Epithelial cell of esophagus (primary cell): ENCODE measurements around the gene MEX3A.
"Not testable (repeated sequence)": the region's sequence is repeated elsewhere in the genome, so short reads cannot be mapped to it uniquely, and the experiment has no call there.

Experiments used
- DNase-seq: peaks from one replicate; pipeline ENCODE4 v3.0.0; 2010; ENCODE audit warnings: low read depth
- H3K4me3 ChIP-seq: 2 replicates; pipeline ENCODE4 v1.5.1; 2011; ENCODE audit warnings: mild to moderate bottlenecking, low read length, control low read depth
- TF ChIP-seq, protein P1 (sequence below): IDR thresholded peaks from 2 replicates; pipeline ENCODE4 v1.5.1; 2011; ENCODE audit warnings: low read depth, mild to moderate bottlenecking, low read length, control low read depth, inconsistent platforms; ENCODE audit not compliant: insufficient read depth; ENCODE audit errors: missing control alignments

MEX3A gene

DNA sequence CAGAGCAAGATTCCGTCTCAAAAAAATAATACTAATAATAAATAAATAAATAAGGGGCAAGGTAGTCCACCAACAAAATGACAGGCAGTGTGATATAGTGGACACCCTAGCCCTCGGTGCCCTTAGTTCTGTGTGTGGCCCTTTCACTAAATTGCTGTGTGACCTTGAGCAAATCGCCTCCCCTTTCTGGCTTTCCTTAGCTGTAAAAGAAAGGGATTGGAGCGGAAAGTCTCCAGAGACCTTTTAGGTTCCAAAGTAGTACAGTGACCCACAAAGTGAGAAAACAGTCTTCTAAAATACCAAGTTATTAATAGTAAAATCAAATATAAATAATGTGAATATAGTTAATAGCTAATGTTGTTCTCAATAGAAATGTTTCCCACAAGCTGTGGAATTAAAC lies 39.8 kb upstream of the MEX3A start:
- H3K4me3 ChIP-seq, result peak overlapping the region; percentile 48
- TF ChIP-seq, protein P1, sequence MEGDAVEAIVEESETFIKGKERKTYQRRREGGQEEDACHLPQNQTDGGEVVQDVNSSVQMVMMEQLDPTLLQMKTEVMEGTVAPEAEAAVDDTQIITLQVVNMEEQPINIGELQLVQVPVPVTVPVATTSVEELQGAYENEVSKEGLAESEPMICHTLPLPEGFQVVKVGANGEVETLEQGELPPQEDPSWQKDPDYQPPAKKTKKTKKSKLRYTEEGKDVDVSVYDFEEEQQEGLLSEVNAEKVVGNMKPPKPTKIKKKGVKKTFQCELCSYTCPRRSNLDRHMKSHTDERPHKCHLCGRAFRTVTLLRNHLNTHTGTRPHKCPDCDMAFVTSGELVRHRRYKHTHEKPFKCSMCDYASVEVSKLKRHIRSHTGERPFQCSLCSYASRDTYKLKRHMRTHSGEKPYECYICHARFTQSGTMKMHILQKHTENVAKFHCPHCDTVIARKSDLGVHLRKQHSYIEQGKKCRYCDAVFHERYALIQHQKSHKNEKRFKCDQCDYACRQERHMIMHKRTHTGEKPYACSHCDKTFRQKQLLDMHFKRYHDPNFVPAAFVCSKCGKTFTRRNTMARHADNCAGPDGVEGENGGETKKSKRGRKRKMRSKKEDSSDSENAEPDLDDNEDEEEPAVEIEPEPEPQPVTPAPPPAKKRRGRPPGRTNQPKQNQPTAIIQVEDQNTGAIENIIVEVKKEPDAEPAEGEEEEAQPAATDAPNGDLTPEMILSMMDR, result no peak

DNA sequence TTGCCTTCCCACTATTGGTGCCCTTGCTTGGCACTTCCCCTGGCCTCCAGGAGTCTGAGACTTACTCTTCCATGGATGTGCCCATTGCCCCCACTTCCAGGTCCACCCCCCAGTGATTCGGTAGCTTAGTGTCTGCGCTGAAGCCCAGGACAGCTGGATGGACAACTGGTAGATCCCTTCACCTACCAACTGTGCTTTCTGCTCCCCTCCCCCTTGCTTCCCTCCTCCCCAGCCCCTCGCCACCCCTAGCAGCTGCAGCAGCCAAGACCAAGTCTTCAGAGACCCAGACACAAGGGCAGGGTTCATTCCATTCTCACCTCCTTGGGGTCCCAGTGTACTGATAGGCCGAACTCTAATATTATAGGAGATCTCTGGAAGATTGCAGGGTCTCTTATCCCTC lies 39.2 kb upstream of the MEX3A start:
- TF ChIP-seq, protein P1, result no peak
- peak overlapping the region; percentile 48 for H3K4me3 ChIP-seq
- DNase-seq, result no peak

More for the DNA sequence above, 39.8 kb upstream of the MEX3A start:
- DNase-seq, result no peak

DNA sequence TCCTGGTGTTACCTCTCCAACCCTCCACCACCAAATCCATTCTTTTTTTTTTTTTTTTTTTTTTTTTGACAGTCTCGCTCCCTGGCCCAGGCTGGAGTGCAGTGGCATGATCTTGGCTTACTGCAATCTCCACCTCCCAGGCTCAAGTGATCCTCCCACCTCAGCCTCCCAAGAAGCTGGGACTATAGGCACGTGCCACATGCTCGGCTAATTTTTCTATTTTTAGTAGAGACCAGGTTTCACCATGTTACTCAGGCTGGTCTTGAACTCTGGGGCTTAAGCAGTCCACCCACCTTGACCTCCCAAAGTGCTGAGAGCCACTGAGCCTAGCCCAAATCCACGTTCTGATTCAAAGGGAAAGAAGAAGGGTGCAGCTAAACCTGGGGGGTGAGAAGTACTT lies 38.7 kb upstream of the MEX3A start:
- peak overlapping the region; percentile 99 for H3K4me3 ChIP-seq
- DNase-seq, result not testable (repeated sequence)

DNA sequence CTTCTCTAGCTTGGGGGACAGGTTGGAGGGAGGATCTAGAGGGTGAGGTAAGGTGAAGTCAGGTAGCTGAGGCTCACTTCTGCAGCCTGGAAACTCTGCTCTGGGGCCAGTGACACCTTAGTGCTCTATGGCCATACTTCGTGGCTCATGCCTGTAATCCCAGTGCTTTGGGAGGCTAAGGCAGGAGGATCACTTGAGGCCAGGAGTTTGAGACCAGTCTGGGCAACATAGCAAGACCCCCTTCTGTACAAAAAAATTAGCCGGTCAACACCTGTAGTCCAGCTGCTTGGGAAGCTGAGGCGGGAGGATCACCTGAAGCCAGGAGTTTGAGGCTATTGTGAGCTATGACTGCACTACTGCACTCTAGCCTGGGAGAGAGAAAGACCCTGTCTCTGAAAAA lies 38.1 kb upstream of the MEX3A start:
- no peak for DNase-seq
- peak overlapping the region; percentile 99 for H3K4me3 ChIP-seq

DNA sequence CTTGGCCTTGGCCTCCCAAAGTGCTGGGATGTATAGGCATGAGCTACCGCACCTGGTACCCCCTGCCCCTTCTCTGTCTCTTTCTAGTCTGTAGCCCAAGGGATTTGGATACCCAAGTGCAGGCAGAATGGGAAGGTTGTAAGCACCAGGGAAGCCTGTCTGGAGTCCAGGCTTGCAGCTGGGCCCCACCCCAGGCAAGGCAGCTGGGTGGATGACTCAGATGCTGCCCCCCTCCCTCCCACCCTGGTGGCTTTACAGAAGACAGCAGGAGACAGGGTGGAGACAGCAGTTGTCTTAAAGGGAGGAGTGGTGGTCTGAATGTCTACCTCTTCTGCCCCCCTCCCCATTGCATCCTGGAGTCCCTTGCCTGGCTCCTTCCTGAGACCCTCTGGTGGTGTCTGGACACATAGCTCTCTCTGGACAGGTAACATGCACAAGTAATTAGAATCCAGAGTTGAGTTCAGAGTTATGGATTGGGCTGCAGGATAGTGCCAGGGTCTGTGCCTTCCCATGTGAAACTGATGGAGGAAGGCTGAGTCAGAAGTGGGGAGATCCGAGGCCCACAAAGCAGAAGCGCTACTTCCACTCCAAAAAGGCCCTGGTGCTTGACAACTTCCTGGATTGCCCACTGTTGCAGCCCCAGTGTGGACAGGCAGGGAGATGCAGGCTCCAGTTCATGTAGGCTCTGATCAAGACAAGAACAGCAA lies 37.4 kb upstream of the MEX3A start:
- peak; percentile 77 for DNase-seq
- TF ChIP-seq, protein P1, result peak; percentile 16
- H3K4me3 ChIP-seq, result peak overlapping the region; percentile 99

More for the DNA sequence above, 38.1 kb upstream of the MEX3A start:
- TF ChIP-seq, protein P1, result no peak

DNA sequence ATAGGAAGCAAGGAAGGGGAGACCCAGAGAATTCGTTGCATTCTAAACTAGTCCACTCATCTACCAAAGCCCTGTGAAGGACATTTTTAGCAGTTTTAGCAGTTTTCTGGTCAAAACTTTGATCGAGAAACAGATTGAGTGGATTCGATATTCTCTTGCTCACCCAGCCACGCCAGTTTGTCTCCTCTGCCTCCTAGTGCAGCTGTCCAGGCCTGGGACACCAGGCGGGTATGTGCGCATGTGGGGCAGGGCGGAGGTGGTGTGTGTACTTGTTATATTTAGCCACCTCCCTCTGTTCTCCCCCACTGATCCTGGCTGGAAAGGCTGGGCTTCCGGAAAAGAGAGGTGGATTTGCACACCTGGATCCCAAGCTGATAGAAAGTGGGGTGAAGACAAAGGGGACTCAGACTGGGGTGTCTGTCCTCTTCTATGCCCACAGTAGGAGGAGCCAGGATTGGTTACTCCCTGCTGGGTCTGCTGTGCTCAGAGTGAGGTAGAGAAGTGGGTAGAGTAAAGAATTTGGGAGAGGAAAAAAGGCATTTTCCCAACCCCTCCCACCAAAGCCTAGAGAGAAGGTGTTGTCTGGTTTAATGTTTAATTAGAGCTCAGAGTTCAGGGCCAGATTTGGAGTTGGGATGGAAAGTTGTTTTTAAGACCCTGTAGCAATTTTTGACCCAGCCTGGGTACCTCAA lies 36.1 kb upstream of the MEX3A start:
- TF ChIP-seq, protein P1, result no peak
- DNase-seq, result peak; percentile 58
- H3K4me3 ChIP-seq, result peak overlapping the region; percentile 99

DNA sequence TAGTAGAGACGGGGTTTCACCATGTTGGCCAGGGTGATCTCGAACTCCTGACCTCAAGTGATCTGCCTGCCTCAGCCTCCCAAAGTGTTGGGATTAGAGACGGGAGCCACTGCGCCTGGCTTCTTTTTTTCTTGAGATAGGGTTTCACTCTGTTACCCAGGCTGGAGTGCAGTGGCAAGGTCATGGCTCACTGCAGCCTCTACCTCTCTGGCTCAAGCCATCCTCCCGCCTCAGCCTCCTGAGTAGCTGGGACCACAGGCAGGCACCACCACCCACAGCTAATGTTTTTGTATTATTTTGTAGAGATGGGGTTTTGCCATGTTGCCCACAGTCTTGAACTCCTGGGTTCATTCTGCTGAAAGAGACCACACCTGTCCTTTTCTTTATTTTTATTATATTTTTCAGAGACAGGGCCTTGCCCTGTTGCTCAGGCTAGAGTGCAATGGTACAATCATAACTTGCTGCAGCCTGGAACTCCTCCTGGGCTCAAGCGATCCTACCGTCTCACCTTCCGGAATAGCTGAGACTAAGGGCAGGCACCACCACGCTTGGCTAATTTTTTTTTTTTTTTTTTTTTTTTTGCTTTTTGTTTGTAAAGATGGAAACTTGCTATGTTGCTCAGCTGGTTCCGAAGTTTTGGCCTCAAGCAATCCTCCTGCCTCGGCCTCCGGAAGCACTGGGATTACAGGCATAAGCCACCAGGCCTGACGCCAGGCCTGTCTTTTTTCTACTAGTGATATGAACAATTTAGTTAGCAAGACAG lies 35.3 kb upstream of the MEX3A start:
- peak; percentile 50 for DNase-seq
- TF ChIP-seq, protein P1, result no peak
- peak overlapping the region; percentile 99 for H3K4me3 ChIP-seq

DNA sequence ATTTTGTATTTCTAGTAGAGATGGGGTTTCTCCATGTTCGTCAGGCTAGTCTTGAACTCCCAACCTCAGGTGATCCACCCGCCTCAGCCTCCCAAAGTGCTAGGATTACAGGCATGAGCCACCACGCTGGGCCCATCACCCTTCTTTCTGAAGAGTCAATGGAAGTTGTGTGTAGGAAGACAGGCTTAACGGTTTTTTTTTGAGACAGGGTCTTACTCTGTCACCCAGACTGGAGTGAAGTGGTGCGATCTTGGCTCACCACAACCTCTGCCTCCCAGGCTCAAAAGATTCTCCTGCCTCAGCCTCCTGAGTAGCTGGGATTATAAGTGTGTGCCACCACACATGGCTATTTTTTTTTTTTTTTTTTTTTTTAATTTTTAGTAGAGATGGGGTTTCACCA lies 34.5 kb upstream of the MEX3A start:
- peak overlapping the region; percentile 99 for H3K4me3 ChIP-seq
- DNase-seq, result not testable (repeated sequence)
